GM19351 (cell line): ENCODE data around the gene ACAP3.

Source experiments
- ATAC-seq: cut with Tn5 transposase; IDR thresholded peaks from one replicate; pipeline ENCODE4 v1.9.1; 2021; ENCODE audit warnings: mild to moderate bottlenecking, moderate library complexity; ENCODE audit not compliant: unreplicated experiment

ACAP3 gene

DNA sequence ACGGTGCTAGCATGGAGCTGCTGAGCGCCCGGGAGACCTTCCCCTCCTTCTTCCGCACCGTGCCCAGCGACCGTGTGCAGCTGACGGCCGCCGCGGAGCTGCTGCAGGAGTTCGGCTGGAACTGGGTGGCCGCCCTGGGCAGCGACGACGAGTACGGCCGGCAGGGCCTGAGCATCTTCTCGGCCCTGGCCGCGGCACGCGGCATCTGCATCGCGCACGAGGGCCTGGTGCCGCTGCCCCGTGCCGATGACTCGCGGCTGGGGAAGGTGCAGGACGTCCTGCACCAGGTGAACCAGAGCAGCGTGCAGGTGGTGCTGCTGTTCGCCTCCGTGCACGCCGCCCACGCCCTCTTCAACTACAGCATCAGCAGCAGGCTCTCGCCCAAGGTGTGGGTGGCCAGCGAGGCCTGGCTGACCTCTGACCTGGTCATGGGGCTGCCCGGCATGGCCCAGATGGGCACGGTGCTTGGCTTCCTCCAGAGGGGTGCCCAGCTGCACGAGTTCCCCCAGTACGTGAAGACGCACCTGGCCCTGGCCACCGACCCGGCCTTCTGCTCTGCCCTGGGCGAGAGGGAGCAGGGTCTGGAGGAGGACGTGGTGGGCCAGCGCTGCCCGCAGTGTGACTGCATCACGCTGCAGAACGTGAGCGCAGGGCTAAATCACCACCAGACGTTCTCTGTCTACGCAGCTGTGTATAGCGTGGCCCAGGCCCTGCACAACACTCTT lies 24.5 kb upstream of the ACAP3 start:
- no peak for ATAC-seq

DNA sequence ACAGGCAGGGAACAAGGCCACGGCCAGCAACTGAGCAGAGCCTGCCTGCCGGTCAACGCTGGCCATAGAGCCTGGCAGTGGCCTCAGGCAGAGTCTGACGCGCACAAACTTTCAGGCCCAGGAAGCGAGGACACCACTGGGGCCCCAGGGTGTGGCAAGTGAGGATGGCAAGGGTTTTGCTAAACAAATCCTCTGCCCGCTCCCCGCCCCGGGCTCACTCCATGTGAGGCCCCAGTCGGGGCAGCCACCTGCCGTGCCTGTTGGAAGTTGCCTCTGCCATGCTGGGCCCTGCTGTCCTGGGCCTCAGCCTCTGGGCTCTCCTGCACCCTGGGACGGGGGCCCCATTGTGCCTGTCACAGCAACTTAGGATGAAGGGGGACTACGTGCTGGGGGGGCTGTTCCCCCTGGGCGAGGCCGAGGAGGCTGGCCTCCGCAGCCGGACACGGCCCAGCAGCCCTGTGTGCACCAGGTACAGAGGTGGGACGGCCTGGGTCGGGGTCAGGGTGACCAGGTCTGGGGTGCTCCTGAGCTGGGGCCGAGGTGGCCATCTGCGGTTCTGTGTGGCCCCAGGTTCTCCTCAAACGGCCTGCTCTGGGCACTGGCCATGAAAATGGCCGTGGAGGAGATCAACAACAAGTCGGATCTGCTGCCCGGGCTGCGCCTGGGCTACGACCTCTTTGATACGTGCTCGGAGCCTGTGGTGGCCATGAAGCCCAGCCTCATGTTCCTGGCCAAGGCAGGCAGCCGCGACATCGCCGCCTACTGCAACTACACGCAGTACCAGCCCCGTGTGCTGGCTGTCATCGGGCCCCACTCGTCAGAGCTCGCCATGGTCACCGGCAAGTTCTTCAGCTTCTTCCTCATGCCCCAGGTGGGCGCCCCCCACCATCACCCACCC lies 23.6 kb upstream of the ACAP3 start, which contains the start of gene TAS1R3:
TAS1R3 (plus strand) TSS at position 213 of the 898 bp plus-strand sequence; CDS start at position 279, 66 bp downstream.
- no peak for ATAC-seq

DNA sequence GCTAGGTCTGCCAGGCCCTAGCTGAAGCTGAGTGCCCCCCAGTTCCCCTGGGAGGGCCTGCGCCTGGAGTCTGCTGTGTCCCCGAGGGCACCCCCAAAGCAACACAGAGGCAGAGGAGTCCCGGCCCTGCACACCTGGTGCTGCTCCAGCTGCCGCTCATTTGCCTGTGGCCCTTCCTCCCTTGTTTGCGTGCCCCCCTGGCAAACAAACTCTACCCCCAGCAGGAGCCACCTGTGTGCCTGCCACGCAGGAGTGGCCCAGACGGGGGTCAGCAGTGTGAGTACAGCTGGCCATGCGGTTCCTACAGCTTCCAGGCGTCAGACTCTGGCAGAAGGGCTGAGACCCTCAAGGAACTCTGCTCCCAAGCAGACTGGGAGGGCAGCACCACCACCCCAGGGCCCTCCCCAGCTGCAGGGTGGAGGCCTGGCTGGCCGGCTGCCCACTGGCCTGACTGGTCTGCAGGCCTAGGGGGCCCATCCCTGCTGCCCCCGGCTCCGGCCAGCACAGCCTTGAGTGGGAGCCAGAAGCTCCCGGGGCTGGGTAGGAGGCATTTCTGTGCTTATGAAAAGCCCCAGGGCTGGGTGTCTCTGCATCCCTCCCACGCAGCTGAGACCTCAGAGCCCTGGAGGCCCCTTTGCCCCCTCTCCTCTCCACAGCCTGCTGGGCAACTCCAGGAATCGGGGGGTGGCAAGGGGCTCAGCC lies 22.8 kb upstream of the ACAP3 start:
- no peak for ATAC-seq

DNA sequence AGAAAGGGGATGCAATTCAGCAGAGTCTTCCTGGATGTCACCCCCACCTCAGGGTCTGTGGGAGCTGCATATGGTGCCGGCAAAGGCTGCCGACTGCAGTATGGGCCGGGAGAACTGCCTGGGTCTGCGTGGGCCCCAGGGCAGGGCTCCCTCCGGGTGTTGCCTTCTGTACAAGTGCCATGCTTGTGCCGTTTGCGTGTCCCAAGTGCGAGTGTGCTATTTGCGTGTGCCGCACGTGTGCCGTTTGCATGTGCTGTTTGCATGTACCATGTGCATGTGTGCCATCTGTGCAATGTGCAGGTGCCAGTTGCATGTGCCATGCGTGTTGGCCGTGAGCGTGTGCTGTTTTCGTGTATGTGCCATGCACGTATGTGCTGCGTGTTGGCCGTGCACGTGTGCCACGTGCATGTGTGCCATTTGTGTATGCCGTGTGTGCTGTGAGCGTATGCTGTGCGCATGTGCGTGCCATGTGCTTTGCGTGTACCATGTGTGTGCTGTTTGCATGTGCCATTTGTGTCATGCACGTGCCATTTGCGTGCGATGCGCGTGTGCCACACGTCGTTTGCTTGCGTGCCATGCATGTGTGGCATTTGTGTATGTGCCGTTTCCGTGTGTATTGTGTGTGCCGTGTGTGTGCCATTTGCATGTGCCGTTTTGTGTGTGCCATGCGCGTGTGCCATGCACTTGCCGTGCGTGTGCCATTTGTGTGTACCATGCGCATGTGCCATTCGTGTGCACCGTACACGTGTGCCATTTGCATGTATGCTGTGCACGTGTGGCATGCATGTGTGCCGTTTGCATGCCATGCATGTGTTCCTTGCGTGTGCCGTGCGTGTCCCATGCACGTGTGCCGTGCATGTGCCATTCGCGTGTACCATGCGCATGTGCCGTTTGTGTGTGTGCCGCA lies 21.8 kb upstream of the ACAP3 start:
- no peak for ATAC-seq

DNA sequence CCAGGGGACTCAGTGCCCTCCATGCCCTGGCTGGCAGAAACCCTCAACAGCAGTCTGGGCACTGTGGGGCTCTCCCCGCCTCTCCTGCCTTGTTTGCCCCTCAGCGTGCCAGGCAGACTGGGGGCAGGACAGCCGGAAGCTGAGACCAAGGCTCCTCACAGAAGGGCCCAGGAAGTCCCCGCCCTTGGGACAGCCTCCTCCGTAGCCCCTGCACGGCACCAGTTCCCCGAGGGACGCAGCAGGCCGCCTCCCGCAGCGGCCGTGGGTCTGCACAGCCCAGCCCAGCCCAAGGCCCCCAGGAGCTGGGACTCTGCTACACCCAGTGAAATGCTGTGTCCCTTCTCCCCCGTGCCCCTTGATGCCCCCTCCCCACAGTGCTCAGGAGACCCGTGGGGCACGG lies 20.5 kb upstream of the ACAP3 start:
- ATAC-seq = no peak

DNA sequence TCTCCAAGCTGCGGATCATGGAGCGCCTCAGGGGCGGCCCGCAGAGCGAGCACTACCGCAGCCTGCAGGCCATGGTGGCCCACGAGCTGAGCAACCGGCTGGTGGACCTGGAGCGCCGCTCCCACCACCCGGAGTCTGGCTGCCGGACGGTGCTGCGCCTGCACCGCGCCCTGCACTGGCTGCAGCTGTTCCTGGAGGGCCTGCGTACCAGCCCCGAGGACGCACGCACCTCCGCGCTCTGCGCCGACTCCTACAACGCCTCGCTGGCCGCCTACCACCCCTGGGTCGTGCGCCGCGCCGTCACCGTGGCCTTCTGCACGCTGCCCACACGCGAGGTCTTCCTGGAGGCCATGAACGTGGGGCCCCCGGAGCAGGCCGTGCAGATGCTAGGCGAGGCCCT lies 19.6 kb upstream of the ACAP3 start:
- no peak for ATAC-seq

DNA sequence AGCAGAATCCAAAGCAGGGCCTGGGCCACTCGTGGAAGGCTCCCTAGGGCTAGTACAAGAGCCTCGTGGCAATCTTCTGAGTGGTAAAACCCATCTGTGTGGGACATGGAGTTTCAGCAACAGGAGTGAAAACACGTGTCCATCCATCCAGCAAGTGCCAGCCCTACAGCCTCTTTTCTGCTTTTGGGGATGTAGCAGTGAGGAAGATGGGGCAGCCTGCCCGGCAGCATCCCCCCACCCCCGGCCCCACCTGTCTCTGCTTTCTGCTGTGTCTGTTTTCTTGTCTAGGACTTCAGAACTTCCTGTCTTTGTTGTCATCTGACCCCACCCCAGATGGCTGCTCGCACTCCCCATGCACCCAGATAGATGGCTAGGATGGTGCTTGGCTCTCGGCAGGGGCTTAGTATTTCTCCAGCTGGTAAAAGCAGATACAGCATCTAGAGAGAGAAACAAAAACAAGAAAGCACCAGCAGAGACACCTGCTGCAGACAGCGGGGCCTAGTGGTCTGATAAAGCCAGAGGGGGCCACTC lies 18.4 kb upstream of the ACAP3 start:
- no peak for ATAC-seq

DNA sequence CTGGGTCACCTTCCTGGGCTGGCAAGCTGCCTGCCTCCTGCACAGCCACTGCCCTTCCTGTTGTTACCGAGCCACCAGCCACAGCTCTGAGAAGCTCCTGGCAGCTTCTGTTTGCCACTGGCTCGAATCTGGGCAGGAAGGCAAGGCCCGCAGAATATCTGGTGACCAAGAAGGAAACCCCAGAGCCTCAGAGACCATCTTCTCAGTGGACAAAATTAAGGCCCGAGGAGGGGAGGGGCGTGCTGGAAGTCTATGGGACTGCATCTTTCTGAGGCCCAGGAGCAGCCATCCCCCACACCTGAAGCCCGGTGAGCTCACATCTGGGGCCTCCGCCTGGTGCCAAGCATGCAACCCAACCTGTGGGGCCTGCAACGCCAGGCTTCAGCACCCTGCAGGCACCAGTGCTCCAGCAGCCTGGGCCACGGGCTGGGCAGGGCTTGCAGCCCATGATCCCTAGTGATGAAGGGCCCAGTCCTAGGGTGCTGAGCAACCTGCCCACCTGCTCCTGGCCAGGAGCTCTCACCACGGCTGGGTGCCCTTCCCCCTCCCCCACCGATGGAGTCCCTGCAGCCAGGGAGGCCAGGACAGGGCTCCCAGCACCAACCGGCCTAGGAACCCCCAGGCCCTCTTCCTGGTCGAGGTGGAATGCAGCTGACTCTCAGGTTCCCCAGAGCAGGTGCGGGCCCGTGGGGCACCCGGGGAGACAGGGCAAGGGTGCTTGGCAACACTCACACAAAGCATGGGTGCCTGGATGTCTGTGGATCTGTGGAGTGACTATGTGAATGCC lies 17.8 kb upstream of the ACAP3 start:
- ATAC-seq = no peak

DNA sequence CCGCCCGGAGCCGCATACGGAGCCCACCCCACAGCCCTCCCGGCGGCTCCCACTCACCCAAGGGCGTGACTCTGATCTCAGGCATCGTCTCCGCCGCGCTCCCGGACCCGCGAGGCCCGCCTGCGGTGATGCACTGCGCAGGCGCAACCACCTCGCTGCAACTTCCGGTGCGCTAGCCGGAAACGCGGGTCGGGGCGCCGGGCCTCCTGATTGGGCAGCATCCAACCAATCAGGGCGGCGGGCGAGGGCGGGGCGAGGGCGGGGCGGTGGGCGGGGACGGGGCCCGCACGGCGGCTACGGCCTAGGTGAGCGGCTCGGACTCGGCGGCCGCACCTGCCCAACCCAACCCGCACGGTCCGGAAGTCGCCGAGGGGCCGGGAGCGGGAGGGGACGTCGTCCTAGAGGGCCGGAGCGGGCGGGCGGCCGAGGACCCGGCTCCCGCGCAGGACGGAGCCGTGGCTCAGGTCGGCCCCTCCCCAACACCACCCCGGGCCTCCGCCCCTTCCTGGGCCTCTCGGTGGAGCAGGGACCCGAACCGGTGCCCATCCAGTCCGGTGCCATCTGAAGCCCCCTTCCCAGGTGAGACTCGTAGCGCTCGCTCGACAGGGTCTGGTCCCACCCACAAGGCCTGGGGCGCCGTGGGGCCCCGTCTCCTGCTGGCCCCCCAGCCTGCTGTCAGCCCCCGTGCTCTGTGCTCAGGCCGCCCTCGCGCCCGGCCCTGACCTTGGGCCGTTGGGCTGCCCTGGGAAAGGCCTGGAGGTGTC lies 17.0 kb upstream of the ACAP3 start, which contains the start of the genes CPTP and INTS11:
CPTP (plus strand) TSS at position 279 of the 764 bp plus-strand sequence. CDS start 2,109 bp downstream, outside the sequence.
INTS11 (minus strand) TSS at position 137 of the 764 bp plus-strand sequence; CDS start at position 85, 52 bp downstream.
- peak; percentile 81 for ATAC-seq

DNA sequence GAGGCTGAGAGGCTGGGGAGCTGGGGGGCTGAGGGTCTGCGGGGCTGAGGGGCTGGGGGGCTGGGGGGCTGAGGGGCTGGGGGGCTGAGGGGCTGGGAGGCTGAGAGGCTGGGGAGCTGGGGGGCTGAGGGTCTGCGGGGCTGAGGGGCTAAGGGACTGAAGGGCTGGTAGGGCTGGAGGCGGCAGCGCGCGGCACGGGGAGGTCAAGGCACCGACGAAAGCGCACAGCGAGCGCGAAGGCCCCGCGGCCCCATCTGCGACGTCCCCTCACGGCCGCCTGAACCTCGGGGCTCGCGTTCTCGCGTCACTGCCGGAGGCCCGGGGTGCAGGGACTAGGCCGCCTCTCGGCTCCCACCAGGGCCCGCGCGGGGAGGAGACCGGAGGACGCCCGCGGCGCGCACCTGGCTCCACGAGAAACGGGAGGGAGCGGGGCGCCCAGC lies 16.4 kb upstream of the ACAP3 start:
- ATAC-seq = peak; percentile 42

DNA sequence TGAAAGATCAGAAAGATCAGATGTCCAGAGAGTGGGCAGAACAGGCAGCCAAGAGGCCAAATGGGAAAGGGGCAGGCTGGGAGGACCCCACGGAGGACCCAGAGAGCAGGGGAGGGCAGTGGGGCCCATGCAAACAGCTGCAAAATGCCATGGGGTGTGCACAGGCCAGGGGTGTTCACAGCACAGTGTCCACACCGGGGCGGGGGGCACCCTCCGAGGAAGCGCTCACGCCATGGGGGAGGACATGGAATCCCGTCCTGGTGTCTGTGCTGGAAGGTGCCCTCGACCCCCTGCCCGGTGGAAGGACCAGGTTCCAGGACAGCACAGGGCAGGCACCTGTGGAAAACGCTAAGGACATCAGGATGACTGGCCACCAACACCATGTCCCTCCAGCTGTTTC lies 15.2 kb upstream of the ACAP3 start:
- ATAC-seq = no peak

DNA sequence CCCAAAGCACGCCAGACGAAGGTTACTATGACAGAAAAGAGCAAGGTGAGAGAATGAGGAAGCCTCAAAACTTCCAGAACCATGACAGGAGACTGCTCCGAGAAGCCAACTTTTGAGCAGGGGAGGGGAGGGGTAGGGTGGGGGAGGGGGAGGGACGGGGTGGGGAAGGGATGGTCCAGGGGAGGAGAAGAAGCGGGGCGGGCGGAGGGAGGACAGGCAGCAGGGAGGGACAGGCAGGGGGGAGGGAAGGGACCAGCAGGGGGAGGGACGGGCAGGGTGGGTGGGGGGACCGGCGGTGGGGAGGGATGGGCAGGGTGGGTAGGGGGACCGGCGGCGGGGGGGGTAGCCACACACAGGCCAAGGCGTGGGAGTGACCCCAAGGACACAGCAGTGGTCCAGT lies 14.7 kb upstream of the ACAP3 start:
- ATAC-seq = no peak

DNA sequence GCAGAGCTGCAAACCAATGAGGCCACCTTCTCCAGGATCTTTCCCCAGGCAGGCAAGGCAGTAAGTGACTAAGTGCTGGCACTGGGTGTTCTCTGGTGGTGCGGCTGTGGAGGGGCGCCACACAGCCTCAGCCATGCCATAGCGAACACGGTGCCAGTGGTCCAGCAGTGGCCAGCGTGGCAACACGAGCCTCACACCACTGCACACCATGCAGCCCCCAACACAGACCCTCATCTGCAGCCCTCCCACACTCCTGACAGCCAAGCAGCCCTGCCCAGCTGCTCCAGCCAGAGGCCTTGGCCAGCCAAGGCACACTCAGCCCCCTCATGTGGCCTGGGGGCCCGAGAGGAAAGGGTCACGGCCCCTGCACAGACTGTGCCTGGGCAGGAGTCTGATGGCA lies 13.7 kb upstream of the ACAP3 start:
- no peak for ATAC-seq

DNA sequence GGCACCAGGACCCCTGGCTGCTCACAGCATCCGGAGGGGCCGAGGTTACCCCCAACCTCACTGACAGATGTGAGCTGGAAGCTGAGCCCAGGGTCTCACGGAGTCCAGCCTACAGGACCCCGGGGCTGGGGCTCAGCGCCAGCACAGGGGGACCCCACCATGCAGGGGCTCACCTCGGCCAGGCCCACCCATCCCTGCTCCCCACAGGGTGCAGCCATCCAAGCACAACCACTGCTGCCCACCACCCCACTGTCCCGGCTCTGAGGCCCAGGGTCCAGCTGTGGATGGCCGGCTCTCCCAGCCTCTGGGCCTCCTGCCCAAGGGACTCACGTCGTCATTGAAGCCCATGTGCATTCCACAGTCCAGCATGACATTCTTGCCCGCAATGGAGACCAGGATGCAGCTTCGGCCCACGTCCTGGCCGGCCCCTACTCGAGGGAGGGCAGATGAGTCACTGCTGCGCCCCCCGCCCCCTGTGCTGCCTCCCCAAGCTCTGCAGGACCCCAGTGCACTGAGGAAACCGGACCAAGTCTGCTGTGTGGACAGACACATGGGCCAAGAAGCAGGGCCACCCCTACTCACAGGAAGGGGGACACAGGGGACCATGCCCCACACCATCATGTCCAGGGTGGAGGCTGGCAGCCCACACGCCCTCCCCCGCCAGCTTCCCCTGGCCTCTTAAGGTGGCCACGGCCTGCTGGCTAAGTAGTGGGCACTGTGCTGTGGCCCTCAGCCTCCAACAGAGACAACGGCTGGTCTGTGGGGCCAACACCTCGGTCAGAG lies 13.1 kb upstream of the ACAP3 start:
- ATAC-seq = no peak

DNA sequence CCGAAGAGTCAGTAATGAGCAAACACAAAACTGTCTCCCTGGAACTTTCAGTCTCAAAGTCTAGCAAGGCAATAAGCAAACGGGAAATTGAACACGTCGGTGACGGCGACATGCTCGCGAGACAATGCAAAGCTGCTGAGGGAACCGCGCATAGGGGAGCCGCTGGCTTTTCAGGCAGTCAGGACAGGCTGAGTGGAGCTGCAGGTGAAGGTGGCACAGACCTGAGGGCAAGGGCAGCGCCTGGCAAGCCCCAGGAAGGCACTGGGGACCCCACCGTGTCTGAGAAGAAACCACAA lies 11.9 kb upstream of the ACAP3 start:
- ATAC-seq = no peak

DNA sequence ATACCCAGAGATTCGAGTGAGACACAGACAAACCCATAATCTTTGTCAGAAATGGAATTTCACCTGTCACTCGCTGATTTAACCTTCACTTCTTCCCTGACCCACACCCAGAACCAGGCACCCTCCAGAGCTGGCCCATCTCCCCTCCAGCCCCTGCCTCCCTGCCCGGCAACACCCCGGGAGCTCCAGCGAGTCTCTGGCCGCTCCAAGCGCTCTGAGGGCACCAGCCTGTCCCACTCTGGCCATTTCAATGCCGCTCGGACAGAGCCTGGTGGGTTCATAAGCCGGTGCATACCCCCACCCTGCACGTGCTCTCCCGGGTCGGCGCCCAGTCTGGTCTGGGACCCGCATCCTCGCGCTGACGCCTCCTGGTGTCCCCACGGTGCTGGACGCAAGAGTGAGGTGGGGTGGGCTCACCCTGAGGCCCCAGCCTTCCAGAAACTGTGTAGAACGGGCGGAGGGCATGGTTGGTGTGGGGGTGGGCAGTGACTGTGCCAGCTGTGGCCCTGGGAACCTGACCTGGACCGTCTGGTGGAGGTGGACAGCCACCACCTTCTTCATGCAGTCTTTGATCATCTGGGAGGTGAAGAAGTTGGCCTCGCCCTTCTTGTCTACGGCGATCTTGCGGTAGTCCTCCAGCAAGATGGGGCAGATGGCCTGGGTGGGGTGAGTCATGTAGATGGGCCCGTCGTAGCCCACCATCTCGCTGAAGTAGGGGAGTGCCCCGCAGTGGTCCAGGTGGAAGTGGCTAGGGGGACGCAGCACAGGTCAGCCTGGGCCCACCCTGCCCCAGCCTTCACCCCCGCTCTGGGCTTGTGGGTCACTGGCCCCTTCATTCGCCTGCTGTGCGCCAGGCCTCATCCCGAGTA lies 11.3 kb upstream of the ACAP3 start:
- ATAC-seq = no peak

DNA sequence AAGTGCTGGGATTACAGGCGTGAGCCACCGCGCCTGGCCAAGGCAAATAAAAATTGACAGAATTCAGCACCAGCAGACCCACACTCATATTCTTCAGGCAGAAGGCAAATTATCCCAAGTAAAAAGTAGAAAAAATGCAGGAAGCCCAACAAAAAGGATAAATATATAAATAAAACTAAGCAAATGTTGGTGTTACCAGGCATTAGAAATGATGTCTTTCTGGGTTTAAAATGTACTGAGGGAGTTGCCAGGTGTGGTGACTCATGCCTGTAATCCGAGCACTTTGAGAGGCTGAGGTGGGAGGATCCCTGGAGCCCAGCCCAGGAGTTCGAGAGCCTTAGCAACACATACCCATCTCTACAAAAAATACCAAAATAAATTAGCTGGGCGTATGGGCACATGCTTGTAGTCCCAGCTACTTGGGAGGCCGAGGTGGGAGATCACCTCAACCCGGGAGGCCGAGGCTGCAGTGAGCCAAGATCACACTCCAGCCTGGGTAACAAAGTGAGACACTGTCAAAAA lies 10.5 kb upstream of the ACAP3 start:
- ATAC-seq = no peak
